ENCODE measurements around the gene SRM.

SRM gene

GRCh38 chr1:11012260-11013159 is 47.3 kb downstream of the SRM start, which contains the start of gene TARDBP:
Gene TARDBP (plus strand): TSS chr1:11012654. CDS start chr1:11013728, 1,074 bp downstream.
- DNase-seq: peak; percentile 88
